HG03060 (cell line): ENCODE measurements around the gene ARCN1.

ENCODE experiments used
- ATAC-seq: cut with Tn5 transposase; IDR thresholded peaks from one replicate; pipeline ENCODE4 v1.9.1; 2021; ENCODE audit warnings: low read depth, moderate number of reproducible peaks; ENCODE audit not compliant: unreplicated experiment

Gene ARCN1

DNA sequence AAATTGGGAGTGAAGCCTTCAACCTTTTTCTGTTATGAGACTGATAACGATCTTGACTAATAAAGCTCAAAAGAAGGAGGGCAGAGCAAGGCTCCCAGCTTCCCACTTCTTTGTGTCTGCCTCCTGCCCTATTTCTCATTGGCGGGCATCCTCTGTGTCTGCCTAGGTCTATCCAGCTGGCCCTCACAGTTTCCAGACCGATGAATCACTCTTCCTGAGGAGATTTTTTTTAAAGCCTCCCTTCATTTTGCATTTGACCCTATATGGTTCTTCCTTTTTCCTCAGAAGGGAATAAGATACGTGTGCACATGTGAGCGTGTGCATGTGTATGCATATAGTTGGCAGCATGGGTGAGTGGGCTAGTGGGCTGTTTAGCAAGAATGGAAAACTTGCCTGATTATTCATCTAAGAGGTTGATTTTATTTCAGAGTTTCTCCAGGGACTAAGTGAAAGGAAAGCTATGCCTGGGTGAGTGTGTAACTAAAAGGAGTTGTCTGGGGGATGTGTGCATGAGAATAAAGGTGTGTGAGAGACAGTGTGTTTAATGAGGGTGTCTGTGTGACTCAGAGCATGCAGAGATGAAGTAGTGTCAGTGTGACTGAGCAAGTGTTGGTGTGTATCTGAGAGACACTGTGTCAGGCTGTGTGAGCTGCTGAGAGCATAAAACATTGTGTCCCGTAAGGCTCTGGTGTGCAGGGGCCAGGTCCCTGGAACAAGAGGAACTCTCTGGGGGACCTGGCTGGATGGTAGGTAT, 47.4 kb downstream of the ARCN1 start:
- ATAC-seq, result no peak

DNA sequence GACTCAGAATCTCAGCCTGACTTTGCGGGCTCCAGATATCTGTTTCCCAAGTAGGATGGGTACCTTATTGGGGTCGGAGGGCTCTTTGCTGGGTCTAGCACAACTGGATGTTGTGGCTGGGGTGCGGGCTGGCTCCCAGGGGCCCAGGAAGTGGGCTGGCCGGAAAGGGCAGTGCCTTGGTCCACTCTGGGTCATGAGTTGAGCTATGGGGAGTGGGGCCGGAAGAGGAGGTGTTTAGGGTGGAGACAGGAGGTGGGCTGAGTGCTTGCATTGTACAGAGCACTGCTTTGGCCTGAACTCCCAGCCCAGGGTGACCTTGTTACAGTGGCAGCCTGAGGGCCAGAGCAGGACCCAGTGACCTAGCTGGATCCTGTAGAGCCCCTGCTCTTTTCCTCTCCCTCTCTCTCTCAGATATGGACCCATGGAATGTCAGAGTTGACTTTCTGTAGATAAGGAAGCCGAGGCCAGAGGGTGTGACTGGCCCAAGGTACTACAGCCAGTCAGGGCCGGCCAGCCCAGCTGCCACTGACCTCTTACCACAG, 48.4 kb downstream of the ARCN1 start:
- no peak for ATAC-seq

DNA sequence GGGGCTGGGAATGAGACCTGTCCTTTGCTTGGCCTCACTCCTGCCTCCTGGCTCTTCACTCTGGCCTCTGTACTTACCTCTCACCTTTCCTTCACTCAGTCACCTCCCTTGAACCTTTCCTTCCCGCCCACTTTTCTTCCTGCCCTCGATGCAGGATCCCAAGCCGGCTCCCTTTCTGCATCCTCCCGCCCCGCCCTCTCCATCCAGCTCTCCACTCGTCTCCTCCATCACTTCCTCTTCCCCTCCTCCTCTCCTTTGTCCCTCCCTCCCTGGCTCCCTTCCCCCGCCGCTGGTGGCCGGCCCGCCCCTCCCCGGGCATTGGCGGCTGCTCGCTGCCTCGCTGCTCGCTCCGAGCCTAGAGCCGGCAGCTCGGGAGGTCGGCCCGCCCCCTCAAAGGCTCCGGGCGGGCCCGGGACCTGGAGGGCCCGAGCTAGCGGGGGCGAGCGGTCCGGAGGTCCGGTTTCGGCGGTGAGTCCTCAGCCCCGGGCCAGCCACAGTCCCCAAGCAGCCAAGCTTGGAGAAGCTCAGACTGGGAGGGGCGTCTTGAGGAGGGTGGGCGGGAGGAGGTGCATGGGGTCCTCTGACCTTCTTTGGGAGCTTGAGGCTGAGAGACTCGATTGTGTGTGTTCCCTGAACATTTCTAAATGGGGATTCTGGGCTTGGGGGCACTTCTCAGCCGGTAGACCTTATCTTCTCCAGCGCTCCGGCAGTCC, 49.0 kb downstream of the ARCN1 start:
- no peak for ATAC-seq

GRCh38 chr11:118621784-118622375, 49.7 kb downstream of the ARCN1 start:
- ATAC-seq, result no peak

DNA sequence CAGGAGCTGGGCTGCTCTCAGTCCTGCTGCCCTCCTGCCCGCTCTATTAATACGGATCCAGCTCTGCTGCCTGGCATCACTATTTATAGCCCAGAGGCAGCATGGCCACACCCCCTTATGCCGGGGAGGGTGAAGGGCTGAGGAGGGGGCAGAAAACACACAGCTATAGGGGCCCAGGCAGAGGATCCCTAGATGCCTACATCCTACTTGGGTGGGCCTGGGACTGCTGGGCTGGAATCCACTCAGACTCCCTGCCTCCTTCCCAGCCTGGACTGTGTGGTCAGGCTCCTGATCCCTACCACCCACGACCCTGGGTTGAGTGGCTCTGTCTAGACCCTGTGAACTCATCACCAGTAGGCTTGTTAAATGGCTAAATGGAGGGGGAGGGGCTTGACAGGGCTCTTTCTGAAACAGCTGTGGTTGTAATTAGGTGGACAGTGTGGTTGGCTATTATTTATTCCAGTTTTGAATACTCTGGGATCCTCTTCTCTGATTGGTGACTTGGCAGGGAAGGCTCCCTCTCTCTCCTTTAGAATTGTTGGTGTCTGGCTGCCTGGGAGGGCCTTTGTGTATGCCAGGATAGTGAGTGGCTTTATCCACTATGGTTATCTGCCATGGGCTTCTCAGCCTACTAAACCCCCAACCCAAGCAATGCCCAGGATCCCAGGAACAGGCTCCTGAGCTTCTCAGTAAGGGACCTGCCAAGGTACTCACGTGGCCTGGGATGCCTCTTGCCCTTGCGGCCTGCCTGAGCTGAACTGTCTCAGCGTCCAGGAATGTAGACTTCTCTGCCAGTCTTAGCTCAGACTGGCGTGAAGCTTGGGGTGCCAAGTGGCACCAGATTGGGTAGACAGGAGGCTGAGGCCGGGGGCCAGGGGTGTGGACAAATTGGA, 50.4 kb downstream of the ARCN1 start:
- no peak for ATAC-seq

DNA sequence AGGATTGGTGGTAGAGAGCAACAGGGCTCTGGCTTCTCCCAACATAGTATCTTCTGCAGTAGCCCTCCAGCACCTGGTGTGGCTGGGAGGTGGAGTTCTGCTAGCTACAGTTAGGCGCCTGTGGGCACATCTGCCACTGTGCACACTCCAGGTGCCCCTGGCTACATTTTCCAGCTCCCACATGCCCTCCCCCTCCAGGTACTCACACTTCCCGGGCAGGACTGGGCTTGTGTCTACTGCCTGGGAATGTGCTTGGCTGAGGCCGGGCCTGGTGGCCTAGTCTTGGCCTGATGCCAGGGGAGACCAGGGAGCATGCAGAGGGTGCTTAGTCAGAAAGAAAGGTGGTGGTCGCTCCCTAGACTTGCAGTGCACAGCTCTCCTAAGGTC, 51.1 kb downstream of the ARCN1 start:
- no peak for ATAC-seq

DNA sequence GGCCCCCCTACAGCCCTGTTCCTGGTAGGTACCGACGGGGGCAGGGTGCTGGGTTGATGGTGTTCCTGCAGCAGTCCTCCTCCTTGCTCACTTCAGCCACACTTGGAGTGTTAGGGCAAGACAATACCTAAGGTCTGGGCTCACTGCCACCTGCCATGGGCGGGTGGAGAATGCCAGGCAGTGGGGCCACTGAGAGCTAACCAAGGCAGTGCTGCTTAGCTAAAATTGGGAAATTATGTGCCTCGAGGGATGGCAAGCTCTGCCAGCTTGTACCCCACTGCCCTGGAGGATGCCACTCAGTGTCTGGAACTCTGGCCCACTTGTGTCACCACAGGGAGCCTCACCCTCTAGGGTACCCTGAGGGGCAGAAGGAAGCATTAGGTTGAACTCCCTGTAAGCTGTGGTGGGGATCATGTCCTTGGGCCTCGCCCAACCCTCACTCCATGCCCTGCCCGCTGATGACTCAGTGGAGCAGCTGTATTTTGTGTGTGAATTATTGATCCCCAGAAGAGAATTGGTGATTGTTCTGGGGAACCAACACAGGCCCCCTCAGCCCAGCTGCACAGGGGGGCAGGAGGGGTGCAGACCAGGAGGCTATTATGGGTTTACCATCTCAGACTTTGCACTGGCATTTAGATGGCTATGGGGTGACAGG, 53.0 kb downstream of the ARCN1 start:
- no peak for ATAC-seq

DNA sequence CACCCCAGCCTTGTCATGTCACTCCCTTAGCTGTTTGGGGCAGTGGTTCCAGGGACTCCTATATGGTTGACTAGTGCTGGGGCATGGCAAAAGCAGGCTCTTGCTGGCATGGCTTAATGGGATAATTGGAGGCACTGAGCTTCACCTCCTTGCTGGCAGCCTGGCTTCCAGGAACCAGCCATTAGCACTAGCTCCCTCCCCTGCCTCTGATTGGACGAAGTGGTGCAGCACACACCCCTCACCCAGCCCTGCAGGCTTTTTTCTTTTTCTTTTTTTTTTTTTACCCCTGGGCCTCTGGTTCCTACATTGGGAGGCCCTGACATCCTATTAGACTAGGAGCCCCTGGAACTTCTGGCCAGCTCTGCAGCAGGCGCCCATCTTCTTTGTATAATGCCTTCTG, 53.8 kb downstream of the ARCN1 start:
- no peak for ATAC-seq

- ATAC-seq, result no peak
Observed at GRCh38 chr11:118627566-118627965, 55.4 kb downstream of the ARCN1 start.

GRCh38 chr11:118628031-118628430, 55.8 kb downstream of the ARCN1 start:
- no peak for ATAC-seq

DNA sequence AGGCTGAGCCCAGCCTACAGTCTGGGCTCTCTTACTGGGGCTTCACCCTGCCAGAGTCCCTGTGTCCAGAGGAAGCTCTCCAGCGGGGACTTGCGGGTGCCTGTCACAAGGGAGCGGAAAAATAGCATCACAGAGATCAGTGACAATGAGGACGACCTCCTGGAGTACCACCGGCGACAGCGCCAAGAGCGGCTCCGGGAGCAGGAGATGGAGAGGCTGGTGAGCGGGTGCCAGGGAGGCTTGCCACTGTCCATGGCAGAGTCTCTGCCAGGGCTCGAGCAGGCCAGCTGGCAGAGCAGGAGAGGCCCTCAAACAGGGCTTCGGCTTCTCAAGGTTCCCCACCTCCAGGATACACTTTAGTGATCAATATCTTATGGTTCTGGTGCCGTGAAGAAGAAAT, 56.2 kb downstream of the ARCN1 start:
- no peak for ATAC-seq

DNA sequence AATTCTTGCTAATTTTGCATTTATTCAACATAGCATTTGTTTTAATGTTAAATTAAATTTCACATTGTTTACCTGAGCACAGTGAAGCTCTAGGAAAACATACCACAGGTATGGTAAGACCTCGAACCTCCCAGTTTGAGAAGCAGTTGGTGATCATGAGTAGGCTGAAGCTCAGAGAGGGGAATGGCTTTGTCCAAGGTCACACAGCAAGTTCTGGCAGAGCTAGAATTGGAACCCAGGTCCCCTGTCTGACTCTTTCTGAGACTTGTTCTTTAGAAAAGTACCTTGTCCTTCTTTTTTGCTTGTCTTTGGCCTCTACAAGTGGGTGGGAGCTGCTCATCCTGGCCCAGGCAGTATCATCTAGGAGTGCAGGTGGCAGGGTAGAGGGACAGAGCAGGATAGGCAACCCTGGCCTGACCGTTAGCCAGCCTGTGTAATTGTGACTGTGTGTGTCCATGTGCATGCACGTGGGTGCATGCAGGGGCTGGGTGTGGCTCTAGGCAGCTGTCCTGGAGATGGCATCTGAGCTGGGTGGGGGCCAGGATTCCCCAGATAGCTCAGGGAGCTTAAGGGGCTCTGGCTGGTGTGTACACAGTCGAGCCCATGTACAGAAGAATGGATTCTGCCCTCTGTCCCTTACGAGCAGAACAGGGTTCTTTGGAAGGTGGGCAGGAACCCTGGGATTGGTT, 56.8 kb downstream of the ARCN1 start:
- ATAC-seq, result no peak

DNA sequence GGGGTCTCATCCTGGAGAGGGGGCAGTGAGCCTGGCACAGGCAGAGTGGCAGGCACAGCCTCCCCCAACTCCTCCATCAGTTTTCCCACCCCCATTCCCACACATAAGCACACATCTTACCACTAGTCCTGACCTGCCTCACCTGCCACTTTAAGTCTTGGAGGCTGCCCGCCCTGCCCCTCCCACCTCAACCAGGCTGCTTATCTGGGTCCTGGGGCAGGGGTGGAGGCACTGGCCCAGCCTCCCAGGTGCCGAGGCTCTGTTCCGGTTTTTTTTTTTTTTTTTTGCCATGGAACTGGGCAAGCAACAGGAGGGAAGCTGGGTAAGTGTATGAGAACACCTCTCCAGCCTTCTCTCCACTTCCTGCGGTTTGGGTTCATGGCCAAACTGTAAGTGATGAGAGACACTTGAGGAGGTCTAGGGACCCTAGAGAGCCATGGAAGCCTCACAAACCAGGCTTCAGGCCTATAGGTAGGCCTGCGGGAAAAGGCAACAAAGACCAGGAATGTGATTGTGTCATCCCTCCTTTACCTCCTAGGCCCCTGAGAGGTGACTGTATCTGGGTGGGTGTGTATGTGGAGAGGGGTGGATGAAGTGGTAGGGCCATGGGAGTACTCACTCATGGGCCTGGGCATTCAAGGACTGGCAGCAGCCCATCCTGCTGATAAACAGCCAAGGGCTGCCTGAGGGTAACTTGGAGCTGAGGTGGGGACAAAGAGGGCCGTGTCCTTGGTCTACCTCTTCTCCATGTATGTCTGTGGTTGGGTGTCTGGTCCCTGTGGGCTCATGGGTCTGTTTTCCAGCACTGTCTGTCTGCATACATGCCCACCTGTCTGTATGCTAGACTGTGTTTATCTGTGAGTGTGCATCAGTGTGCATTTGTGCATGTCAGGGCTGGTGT, 57.8 kb downstream of the ARCN1 start:
- no peak for ATAC-seq

GRCh38 chr11:118631142-118631909, 59.1 kb downstream of the ARCN1 start:
- ATAC-seq, result no peak

DNA sequence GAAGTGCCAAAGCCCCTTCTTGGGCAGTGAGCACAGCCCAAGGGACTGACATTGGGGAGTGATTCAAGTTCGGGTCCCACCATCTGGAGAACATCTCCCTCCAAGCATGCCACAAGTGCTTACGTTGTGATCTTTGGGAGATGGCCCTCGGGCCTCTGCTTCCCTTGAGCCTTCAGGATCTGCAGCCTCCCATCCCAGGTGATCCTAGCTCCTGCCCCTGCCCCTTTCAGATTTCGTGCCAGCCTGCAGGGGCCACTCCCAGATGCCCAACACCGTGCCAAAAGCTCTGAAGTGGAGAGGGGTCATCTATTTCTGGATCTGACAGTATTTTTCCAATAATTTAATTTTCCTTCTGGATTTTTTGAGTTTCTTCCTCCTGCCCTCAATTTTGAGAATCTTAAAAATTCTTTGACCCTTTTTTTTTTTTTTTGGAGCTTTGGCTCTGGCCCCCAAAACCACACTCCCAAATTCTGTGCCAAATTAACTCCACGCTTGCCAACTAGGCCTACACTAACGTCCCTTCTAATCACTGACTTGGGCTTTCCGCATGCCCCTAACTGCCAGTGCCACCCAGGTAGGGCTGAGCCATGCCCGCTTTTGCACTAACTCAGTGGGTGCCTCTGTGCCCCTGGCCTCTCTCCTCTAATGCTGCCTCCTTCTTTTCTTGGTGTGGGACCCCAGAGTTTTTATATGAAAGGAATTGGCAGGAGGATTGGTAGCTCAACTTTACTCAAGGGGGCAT, 60.5 kb downstream of the ARCN1 start:
- no peak for ATAC-seq

DNA sequence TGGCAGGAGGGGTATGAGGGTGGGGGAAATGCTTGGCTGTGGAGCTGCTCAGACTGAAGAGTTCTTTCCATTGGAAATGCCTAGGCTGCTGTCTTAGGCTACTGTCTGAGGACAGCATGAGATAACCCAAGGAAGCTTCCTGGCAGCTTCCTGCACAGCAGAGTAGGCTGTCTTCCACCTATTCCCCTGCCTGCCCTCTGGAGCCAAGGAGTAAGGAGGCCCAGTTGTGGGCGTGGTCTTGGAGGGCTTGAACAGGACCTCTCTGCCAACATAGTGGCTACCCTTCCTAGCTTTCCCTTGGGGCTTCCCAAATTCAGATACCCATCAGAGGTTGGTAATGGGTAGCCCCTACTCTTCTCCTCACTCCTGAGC, 61.1 kb downstream of the ARCN1 start:
- ATAC-seq, result no peak

- no peak for ATAC-seq
Observed at GRCh38 chr11:118633979-118634378, 61.8 kb downstream of the ARCN1 start.
